GM21529 (cell line): ENCODE results near the gene PLAC8L1.

Experiments used
- ATAC-seq: cut with Tn5 transposase; IDR thresholded peaks from one replicate; pipeline ENCODE4 v1.9.1; 2021; ENCODE audit not compliant: unreplicated experiment

PLAC8L1 gene

DNA sequence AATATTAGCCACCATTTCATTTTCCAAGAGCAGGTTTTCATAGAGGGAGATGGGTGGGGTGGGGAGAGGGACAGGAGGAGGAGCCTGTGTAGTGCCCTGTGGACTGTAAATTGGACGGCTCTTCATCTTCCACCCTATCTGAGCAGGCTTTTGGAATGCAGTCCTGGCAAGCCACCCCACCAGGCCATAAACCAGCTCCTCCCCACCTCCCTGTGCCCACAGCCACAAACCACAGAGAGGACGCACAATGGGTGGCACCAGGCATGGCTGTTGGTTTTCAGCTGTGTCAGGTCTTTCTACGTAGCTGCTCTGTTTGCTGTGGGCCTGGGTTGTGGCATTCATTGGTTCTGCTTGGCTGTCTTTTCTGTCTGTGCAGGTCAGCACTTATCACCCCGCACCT, 58.0 kb downstream of the PLAC8L1 start:
- no peak for ATAC-seq

DNA sequence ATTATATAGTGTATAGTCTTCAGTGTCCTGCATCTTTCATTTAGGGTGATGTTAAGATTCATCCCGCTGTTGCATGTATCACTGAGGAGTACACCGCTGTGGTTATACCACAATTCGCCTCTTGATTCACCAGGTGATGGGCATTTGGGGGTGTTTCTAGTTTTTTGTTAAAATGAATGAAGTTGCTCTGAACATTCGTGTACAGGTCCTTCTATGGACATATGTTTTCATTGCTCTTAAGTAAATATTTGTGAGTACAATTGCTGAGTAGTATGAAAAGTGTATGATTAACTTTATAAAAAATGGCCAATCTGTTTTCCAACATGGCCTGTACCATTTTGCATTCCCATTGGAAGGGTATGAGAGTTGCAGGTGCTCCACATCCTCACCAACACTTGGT, 61.7 kb downstream of the PLAC8L1 start:
- ATAC-seq = no peak

DNA sequence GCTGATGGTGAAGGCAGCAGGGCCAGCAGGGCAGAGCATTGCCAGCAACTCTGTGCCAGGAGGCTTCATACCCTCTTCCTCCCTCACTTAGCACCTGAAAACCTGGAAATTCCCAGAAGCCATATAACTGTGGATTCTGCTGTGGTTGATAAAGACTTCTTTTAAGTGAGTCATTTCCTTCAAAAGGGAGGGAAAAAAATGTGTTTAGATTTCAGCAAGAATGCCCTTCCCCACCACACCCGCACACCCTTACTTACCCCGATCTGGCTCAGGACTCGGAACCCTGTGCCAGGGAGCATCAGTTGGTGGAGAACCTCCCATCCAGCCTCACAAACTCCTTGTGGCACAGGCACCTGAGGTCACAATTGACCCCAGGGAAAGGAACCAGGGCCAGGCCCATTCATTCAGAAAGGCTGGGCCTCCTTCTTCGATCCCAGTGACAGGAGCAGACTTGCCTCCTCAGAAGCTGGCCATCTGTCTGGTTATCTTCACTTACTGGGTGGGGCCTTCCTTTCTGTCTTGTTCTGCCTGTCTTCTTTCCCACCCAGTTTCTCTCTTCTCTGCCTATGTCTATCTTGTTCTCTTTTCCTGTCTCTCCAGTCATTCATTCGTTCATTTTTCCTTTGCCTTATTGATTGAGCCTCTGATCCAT, 62.6 kb downstream of the PLAC8L1 start:
- no peak for ATAC-seq

GRCh38 chr5:146041180-146041789, 64.1 kb downstream of the PLAC8L1 start:
- peak; percentile 84 for ATAC-seq

DNA sequence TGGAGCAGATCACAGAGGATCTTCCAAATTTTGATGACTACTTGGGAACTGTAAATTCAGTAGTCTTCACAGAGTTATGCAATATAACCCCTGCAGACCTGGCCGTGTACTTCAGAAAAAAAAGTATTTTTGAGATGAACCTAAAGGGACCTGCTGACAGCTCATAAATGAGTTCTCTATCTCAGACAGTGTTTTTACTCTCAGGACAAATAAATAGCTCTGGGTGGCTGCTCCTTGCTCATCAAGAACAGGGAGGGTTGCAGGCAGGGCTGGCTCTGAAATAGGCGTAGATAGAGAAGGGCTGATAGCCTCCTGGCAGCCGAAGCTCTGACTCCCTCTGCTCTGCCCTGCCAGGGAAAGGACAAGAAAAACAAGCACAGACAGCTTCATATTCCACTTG, 64.8 kb downstream of the PLAC8L1 start:
- ATAC-seq = no peak

DNA sequence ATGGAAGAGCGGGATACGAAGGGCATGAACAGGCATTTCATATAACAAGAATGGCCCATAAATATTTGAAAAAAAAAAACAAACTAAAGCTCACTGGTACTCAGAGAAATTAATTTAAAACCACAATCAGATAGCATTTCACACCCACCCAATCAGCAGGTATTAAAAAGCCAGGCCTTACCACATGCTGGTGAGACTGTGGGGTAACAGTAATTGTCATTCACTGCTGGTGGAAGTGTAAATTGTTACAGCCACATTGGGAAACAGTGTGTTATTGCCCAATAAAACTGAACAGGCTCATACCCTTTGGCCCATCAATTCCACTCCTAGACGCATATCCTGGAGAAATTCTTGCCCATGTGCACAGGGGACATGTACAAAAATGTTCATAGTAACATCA, 66.0 kb downstream of the PLAC8L1 start:
- no peak for ATAC-seq

- no peak for ATAC-seq
These were observed 70.8 kb downstream of the PLAC8L1 start for GRCh38 chr5:146034605-146035004.
